ENCODE data around the gene CMTM7. TPM values are rescaled to one million over a fixed set of nuclear protein-coding genes. Genes with fewer than 3 reads are reported as not detected.
"Not testable (repeated sequence)": the region's sequence is repeated elsewhere in the genome, so short reads cannot be mapped to it uniquely, and the experiment has no call there.

Gene CMTM7
- total and polyA plus RNA-seq, 2 of the 13 experiments (the other 11 are each of a cell fraction or from before 2014, with no cell fraction given) = 20.9 to 21.4 TPM

- H3K4me3 ChIP-seq (replicated peaks in 1 of 3; ENCODE audit: insufficient read depth in 1 of 3, low read depth in 2 of 3, low read length in 3 of 3); H3K9ac ChIP-seq (ENCODE audit: insufficient read depth, low read depth, low read length); H3K79me2 ChIP-seq (ENCODE audit: insufficient read depth, low read length); H3K9me3 ChIP-seq (ENCODE audit: low read length); H3K4me2 ChIP-seq (ENCODE audit: low read depth, low read length); H3K4me1 ChIP-seq (ENCODE audit: insufficient read depth, low read length); H3K27ac ChIP-seq (ENCODE audit: extremely low read length, insufficient read depth, low read length); DNase-seq (ENCODE audit: low spot score); in situ Hi-C loops (cut with HindIII; ENCODE audit: extremely low pct_ligation_motif_present, low pct_unique_long_range_greater_than_20kb); H2AFZ ChIP-seq (ENCODE audit: low read length); POLR2A ChIA-PET; FAIRE-seq; CTCF ChIA-PET (ENCODE audit: low intra/inter-chr PET ratio, low total read pairs); ATAC-seq; BruUV-seq (replicated peaks); H3K36me3 ChIP-seq (replicated peaks in 1 of 2; ENCODE audit: control insufficient read depth in 1 of 2, insufficient read depth in 2 of 2, low read length in 2 of 2); intact Hi-C loops (cut with micrococcal nuclease; ENCODE audit: unreplicated experiment); H4K20me1 ChIP-seq (ENCODE audit: insufficient read depth, low read length); H3K27me3 ChIP-seq (ENCODE audit: control insufficient read depth in 1 of 2, insufficient read depth in 2 of 2, low read length in 2 of 2): not testable (repeated sequence)
- 89% methylated on average over 9 of the region's 9 CpGs for WGBS (ENCODE audit: low lambda C conversion rate)
These were observed 70.7 kb downstream of the CMTM7 start for GRCh38 chr3:32462191-32462986.

- WGBS (ENCODE audit: low lambda C conversion rate) = 95% methylated on average over 7 of the region's 7 CpGs
- H3K27ac ChIP-seq (ENCODE audit: extremely low read length, insufficient read depth, low read length) = not testable (repeated sequence)
These were observed 71.8 kb downstream of the CMTM7 start for GRCh38 chr3:32463415-32463814.

DNA sequence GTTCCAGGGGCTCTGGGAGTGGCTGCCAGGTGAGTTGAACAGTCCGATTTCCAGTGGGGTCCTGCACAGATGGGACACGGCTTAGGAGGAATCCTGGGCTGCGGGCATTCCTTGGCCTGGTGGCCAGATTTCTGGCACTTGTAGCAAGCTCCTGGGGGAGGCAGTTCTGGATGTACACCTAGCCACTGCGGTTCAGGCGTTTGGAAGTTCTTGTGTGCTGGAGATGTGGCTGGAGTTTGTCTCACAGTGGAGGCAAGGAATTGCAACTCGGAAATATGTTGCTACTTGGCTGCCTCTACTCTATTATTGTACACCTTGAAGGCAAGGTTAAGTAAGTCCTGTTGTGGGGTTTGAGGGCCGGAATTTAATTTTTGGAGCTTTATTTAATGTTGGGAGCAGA is 73.1 kb downstream of the CMTM7 start:
- CTCF ChIA-PET (ENCODE audit: low intra/inter-chr PET ratio, low total read pairs); H3K4me3 ChIP-seq (replicated peaks in 1 of 3; ENCODE audit: insufficient read depth in 1 of 3, low read depth in 2 of 3, low read length in 3 of 3); POLR2A ChIA-PET; DNase-seq (ENCODE audit: low spot score); intact Hi-C loops (cut with micrococcal nuclease; ENCODE audit: unreplicated experiment); in situ Hi-C loops (cut with HindIII; ENCODE audit: extremely low pct_ligation_motif_present, low pct_unique_long_range_greater_than_20kb); H3K27me3 ChIP-seq (ENCODE audit: control insufficient read depth in 1 of 2, insufficient read depth in 2 of 2, low read length in 2 of 2); FAIRE-seq; H3K27ac ChIP-seq (ENCODE audit: extremely low read length, insufficient read depth, low read length); H3K4me1 ChIP-seq (ENCODE audit: insufficient read depth, low read length); H3K4me2 ChIP-seq (ENCODE audit: low read depth, low read length); ATAC-seq; H3K36me3 ChIP-seq (replicated peaks in 1 of 2; ENCODE audit: control insufficient read depth in 1 of 2, insufficient read depth in 2 of 2, low read length in 2 of 2); H3K9ac ChIP-seq (ENCODE audit: insufficient read depth, low read depth, low read length); H3K9me3 ChIP-seq (ENCODE audit: low read length); BruUV-seq (replicated peaks); H4K20me1 ChIP-seq (ENCODE audit: insufficient read depth, low read length); H2AFZ ChIP-seq (ENCODE audit: low read length); H3K79me2 ChIP-seq (ENCODE audit: insufficient read depth, low read length): not testable (repeated sequence)
- 98% methylated on average over 7 of the region's 7 CpGs for WGBS (ENCODE audit: low lambda C conversion rate)

More at GRCh38 chr3:32463415-32463814, 71.8 kb downstream of the CMTM7 start:
- FAIRE-seq; CTCF ChIA-PET (ENCODE audit: low intra/inter-chr PET ratio, low total read pairs); in situ Hi-C loops (cut with HindIII; ENCODE audit: extremely low pct_ligation_motif_present, low pct_unique_long_range_greater_than_20kb); ATAC-seq; H3K9ac ChIP-seq (ENCODE audit: insufficient read depth, low read depth, low read length); H3K4me2 ChIP-seq (ENCODE audit: low read depth, low read length); DNase-seq (ENCODE audit: low spot score); H3K4me1 ChIP-seq (ENCODE audit: insufficient read depth, low read length); H3K9me3 ChIP-seq (ENCODE audit: low read length); H3K79me2 ChIP-seq (ENCODE audit: insufficient read depth, low read length); H2AFZ ChIP-seq (ENCODE audit: low read length); H4K20me1 ChIP-seq (ENCODE audit: insufficient read depth, low read length); H3K36me3 ChIP-seq (replicated peaks in 1 of 2; ENCODE audit: control insufficient read depth in 1 of 2, insufficient read depth in 2 of 2, low read length in 2 of 2); BruUV-seq (replicated peaks); POLR2A ChIA-PET; H3K4me3 ChIP-seq (replicated peaks in 1 of 3; ENCODE audit: insufficient read depth in 1 of 3, low read depth in 2 of 3, low read length in 3 of 3); H3K27me3 ChIP-seq (ENCODE audit: control insufficient read depth in 1 of 2, insufficient read depth in 2 of 2, low read length in 2 of 2); intact Hi-C loops (cut with micrococcal nuclease; ENCODE audit: unreplicated experiment): not testable (repeated sequence)

DNA sequence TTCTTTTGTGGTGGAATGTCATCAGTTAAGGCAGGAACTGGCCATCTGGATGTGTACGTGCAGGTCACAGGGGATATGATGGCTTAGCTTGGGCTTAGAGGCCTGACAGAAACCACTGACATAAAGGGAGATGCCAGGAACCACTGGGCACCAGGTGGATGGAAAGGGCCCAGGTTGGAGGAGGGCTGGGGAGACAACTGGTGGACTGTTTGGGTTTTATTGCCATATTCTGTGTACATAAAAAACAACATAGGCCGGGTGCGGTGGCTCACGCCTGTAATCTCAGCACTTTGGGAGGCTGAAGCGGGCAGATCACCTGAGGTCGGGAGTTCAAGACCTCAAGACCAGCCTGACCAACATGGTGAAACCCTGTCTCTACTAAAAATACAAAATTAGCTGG is 75.2 kb downstream of the CMTM7 start:
- ATAC-seq; H3K4me1 ChIP-seq (ENCODE audit: insufficient read depth, low read length); H3K4me2 ChIP-seq (ENCODE audit: low read depth, low read length); H3K27ac ChIP-seq (ENCODE audit: extremely low read length, insufficient read depth, low read length); H2AFZ ChIP-seq (ENCODE audit: low read length); in situ Hi-C loops (cut with HindIII; ENCODE audit: extremely low pct_ligation_motif_present, low pct_unique_long_range_greater_than_20kb); BruUV-seq (replicated peaks); DNase-seq (ENCODE audit: low spot score); H3K4me3 ChIP-seq (replicated peaks in 1 of 3; ENCODE audit: insufficient read depth in 1 of 3, low read depth in 2 of 3, low read length in 3 of 3); intact Hi-C loops (cut with micrococcal nuclease; ENCODE audit: unreplicated experiment); H3K9ac ChIP-seq (ENCODE audit: insufficient read depth, low read depth, low read length); H4K20me1 ChIP-seq (ENCODE audit: insufficient read depth, low read length); H3K9me3 ChIP-seq (ENCODE audit: low read length); FAIRE-seq; H3K27me3 ChIP-seq (ENCODE audit: control insufficient read depth in 1 of 2, insufficient read depth in 2 of 2, low read length in 2 of 2); CTCF ChIA-PET (ENCODE audit: low intra/inter-chr PET ratio, low total read pairs); H3K36me3 ChIP-seq (replicated peaks in 1 of 2; ENCODE audit: control insufficient read depth in 1 of 2, insufficient read depth in 2 of 2, low read length in 2 of 2); POLR2A ChIA-PET; H3K79me2 ChIP-seq (ENCODE audit: insufficient read depth, low read length): not testable (repeated sequence)
- 100% methylated on average over 6 of the region's 6 CpGs for WGBS (ENCODE audit: low lambda C conversion rate)
